GF-D8 (cell line): ENCODE data around the gene PLK3.
"Not testable (repeated sequence)": the region's sequence is repeated elsewhere in the genome, so short reads cannot be mapped to it uniquely, and the experiment has no call there.

Source experiments
- DNase-seq: peaks from one replicate; lab custom pipeline; 2025; lab: John Stamatoyannopoulos, UW

PLK3 gene

GRCh38 chr1:44828003-44828651, 27.9 kb downstream of the PLK3 start:
- DNase-seq: no peak

GRCh38 chr1:44828841-44829440, 28.8 kb downstream of the PLK3 start:
- no peak for DNase-seq

DNA sequence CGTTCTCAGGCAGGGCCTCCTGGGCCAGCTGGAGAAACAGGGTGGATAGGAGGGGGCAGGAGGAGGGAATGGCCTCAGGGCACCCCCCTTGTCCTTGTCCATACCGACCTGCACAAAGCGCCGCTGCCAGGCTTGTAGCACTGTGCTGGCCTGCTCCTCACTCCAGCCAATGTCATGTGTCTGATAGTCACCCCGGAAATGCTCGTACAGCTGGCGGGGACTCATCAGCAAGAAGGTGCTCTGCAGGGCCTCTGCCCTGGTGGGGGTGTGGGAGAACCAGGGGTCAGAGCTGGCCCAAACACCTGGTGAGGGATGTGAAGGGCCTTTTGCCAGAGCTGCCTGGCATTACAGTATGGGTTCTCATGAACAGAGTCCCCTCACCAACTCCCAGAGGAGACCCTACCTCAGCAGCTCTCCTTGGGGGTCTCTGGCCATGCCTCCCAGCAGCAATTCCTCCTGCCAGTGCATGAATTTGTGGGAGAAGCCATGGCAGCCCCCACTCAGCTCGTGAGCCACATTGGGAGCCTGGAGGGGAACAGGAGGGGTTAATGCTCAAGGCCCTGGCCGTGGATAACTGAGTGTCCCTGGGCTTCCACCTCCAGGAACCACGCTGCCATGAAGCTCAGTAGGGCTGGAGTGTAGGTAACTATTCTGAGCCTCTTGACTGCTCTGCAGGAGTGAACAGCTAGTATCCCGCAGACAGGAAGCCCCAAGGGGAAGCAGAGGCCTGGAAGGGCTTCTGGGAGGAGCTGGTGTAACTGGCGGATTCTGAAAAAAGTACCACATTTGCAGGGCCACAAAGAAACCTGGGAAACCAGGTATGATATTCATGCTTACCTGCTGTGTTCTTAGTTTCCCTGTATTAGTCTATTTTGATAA, 29.6 kb downstream of the PLK3 start:
- peak; percentile 18 for DNase-seq

DNA sequence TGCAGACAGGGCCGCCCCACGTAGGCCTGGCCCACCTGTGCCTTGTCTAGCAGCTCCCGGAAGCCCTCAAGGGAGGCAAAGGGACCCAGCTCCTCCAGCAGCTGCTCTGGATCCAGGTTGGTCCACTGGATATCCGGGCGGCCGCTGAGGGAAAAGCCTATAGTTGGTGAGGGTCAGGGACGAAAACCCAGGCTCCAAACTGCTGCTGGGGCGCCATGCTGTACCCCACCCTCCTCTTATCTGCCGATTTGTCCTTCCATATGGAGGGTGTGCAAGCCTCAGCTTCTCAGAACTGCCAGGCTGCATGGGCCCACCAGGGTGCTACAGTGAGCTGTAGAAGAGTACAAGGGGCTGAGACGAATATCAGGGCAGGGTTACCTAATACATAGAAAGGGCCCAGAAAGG, 30.7 kb downstream of the PLK3 start:
- DNase-seq: no peak

GRCh38 chr1:44831516-44831915, 31.3 kb downstream of the PLK3 start:
- no peak for DNase-seq

DNA sequence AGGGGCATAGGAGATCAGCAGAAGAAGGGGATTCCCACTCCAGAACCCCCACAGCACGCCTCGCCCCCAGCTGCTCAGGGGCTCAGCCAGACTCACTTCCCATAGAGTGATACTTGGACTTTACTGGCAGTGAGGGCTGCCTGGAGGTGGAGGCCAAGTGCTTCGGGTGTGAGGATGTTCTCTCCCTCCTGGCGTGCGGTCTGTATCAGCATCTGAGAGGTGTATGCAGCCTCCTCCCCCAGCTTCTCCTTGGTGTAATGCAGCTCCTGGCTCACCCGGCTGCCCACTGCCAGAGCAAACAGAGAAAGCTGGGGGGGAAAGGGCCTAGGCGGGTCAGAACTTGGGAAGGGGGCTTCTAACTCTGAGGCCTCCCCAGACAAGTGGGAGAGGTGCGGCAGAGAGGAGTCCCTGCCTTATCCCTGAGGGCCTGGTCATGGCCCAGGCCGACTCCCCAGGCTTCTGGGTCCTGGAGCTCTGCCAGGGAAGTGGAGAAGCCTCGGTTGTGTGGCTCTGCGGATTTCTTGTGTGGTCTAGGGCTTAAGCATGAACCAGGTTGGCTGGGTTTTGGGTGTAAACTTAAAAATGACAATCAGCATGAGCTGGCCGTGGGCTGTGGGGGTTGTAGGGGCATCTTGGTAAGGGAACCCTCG, 32.0 kb downstream of the PLK3 start:
- DNase-seq: no peak

- peak; percentile 22 for DNase-seq
These were observed 34.2 kb downstream of the PLK3 start for GRCh38 chr1:44834328-44834727.

GRCh38 chr1:44835738-44836675, 35.8 kb downstream of the PLK3 start:
- DNase-seq: peak; percentile 26

DNA sequence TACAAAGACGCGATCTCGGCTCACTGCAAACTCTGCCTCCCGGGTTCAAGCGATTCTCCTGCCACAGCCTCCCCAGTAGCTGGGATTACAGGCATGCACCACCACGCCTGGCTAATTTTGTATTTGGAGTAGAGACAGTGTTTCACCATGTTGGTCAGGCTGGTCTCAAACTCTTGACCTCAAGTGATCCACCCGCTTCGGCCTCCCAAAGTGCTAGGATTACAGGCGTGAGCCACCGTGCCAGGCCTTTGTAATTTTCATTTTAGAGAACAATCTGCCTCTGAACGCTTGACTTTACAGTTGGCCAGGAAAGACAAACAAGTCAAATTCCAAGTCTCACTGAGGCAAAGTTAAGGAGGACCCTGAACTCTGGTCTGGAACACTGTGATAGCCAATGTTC, 38.1 kb downstream of the PLK3 start:
- not testable (repeated sequence) for DNase-seq

GRCh38 chr1:44839576-44839975, 39.4 kb downstream of the PLK3 start:
- DNase-seq: no peak

DNA sequence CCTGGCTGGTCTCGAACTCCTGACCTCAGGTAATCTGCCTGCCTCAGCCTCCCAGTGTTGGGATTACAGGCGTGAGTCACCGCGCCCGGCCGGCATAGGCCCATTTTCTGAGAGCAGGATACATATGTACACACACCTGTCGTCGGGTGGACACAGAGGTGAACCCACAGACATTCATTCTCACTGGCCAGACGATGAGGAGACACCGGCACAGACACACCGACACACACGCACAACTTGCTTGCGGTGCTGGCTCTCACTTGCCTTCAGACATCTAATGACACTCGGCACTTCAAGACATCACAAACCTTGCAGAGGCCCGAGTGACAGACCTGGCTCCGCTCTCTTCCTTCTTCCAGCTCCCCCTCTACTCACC, 42.3 kb downstream of the PLK3 start:
- DNase-seq: no peak

DNA sequence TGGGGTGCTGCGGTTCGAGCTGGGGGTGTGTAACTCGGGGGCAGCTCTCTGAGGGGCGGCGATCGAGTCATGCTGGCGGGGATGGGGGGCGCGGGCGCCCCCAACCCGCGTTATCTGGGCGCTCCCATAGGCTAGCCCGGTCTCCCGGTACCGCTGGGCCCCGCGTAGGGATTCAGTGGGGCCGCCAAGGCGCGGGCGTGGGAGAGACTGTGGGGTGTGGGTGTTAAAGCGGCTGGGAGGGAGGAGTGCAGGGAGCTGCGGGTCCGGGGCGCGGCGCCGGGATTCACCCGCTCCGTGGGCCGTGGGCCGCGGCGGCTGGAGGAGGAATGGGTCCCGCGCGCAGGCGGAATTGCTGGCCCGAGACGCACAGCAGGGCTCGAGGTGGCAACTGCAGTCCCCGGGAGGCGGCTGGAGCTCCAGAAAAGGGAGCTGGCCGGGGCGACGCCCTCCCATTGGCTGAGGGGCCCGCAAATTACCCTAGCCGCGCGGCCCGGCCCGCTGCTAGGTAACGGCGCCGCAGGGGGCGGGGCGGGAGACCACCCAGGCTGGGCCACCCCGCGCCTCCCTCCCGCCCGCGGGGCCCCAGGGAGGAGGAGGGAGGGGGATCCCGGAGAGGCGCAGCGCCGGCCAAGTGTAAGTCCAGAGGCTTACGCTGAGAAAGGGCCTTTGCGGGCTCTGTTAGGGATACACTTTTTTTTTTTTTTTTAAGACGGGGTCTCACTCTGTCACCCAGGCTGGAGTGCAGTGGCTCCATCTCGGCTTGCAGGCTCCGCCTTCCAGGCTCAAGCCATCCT, 42.9 kb downstream of the PLK3 start, which contains the start of gene PTCH2:
TSS of gene PTCH2 (minus strand) at position 392 of the 794 bp plus-strand sequence. CDS start at position 71, 321 bp downstream.
- DNase-seq: no peak

GRCh38 chr1:44846985-44847384, 46.8 kb downstream of the PLK3 start:
- no peak for DNase-seq

- DNase-seq: no peak
These were observed 47.7 kb downstream of the PLK3 start for GRCh38 chr1:44847845-44848244.

DNA sequence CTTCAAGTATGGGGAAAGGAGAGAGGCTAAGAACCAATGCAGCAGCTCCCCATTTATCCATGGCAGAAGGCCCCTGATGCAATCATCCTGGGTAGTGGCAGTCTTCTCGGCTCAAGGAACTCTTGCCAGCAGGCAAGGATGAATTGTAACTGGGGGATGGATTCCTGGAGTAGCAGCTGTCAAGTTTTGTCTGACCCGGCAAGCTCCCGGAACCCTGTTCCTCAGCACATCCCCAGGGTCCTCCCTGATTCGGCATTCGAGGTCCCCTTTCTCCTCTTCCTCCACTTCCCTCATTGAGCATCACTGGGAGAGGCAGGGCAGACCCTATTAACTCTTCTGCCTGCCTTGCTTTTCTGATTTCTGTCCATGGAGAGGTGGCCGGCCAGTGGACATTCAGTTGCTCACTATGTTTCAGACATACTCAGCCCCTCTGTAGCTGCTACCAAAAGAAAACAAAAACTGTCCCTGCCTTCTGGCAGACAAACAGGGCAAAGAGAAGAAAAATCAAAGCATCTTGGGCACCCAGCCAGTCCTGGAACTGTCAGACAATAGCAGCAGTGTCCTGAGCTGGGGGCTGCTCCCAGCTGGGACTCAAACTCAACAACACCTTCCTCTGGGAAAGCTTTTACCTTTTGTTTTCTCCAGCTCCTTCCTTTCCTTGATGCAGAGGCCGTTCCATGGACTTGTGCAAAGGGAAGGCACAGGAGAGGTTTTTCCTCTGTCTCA, 48.4 kb downstream of the PLK3 start:
- DNase-seq: no peak

GRCh38 chr1:44849575-44850132, 49.5 kb downstream of the PLK3 start:
- no peak for DNase-seq

GRCh38 chr1:44851308-44851707, 51.1 kb downstream of the PLK3 start:
- no peak for DNase-seq

GRCh38 chr1:44853201-44853600, 53.0 kb downstream of the PLK3 start:
- DNase-seq: no peak

DNA sequence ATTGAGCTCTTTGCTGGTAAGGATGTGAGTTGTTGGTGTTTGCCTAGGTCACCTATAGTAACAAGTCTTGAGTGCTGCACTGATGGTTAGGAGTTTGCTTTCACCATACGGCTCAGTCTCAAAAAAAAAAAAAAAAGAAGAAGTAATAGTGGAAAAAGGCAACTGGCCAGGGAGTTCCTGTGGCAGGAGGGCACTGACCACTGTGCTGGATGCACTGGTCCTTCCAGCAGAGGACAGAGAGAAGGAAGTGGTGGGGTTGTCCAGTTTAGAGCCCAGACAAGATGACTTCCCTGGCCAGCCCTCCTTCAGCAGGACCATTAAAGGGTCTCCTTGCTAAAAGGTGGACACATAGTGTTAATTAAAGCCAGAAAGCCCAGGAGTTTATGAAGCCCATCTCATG, 54.8 kb downstream of the PLK3 start:
- DNase-seq: no peak
